NCI-H446 treated with DMSO at 0.1 percent for 48 hours (cell line): ENCODE data around the gene TEAD4.

Experiments used
- DNase-seq: peaks from one replicate; lab custom pipeline; 2025; lab: John Stamatoyannopoulos, UW

TEAD4 gene

GRCh38 chr12:3032770-3033538 is 73.8 kb downstream of the TEAD4 start:
- DNase-seq: no peak

GRCh38 chr12:3033539-3033867 is 74.3 kb downstream of the TEAD4 start:
- DNase-seq: no peak

GRCh38 chr12:3034067-3034750 is 75.0 kb downstream of the TEAD4 start:
- DNase-seq: no peak

GRCh38 chr12:3035171-3035570 is 76.0 kb downstream of the TEAD4 start:
- DNase-seq: no peak

- DNase-seq: no peak
Observed at GRCh38 chr12:3035815-3036702, 76.9 kb downstream of the TEAD4 start.

GRCh38 chr12:3036901-3037600 is 77.9 kb downstream of the TEAD4 start:
- no peak for DNase-seq

GRCh38 chr12:3038166-3038565 is 79.0 kb downstream of the TEAD4 start:
- no peak for DNase-seq

- DNase-seq: no peak
Observed at GRCh38 chr12:3038926-3039510, 79.8 kb downstream of the TEAD4 start.

- no peak for DNase-seq
Observed at GRCh38 chr12:3040026-3040656, 80.9 kb downstream of the TEAD4 start.

GRCh38 chr12:3040663-3041544 is 81.7 kb downstream of the TEAD4 start:
- no peak for DNase-seq

- peak; percentile 51 for DNase-seq
Observed at GRCh38 chr12:3041558-3042164, 82.5 kb downstream of the TEAD4 start.

GRCh38 chr12:3042394-3042793 is 83.2 kb downstream of the TEAD4 start:
- no peak for DNase-seq

GRCh38 chr12:3042826-3043225 is 83.6 kb downstream of the TEAD4 start:
- no peak for DNase-seq

- DNase-seq: no peak
Observed at GRCh38 chr12:3043406-3043805, 84.2 kb downstream of the TEAD4 start.

- no peak for DNase-seq
Observed at GRCh38 chr12:3044141-3044630, 85.0 kb downstream of the TEAD4 start.

- no peak for DNase-seq
Observed at GRCh38 chr12:3045494-3045893, 86.3 kb downstream of the TEAD4 start.

GRCh38 chr12:3045989-3046388 is 86.8 kb downstream of the TEAD4 start:
- no peak for DNase-seq

GRCh38 chr12:3046441-3047200 is 87.4 kb downstream of the TEAD4 start:
- DNase-seq: no peak

GRCh38 chr12:3047961-3048360 is 88.8 kb downstream of the TEAD4 start:
- no peak for DNase-seq
